Heart left ventricle (tissue), 13 donors: ENCODE results near the gene ZFR2.

ENCODE experiments used
- POLR2A ChIP-seq, 2 donors: fragments of 450-650 bp; IDR thresholded peaks; one replicate each; pipeline ENCODE4 v1.6.1; 2017; ENCODE audit warnings: antibody characterized with exemption in 2 of 2, mild to moderate bottlenecking in 2 of 2, moderate library complexity in 2 of 2
- TF ChIP-seq, protein P1 (sequence below), 12 donors: fragments of 200-600 bp; sonication (generic) in 4 of 12; IDR thresholded peaks; one replicate each; pipeline versions ENCODE4 v1.5.0 to v1.8.0; 2018 to 2022; ENCODE audit warnings: antibody characterized with exemption in 12 of 12, mild to moderate bottlenecking in 5 of 12
- donor health status: ischemic (EF 13 %, LVEDD 7.1; RV severe dilation, severe dysfunction).
- donor health status: DM: no; HTN: yes; CAD: no.
- donor health status: DM: no; HTN: no; CAD: no.
- donor health status: ischemic (EF 25% LVEDD 6.9; RV normal size, moderate dysfunction).
- donor health status: ischemic (EF 25% LVEDD 5.7; RV mildly dilated, moderate dysfunction).
- donor health status: ischemic (EF 35%, LVEDD 5.7; RV mildly dilated, moderate dysfunction).
- donor health status: nonischemic (EF 11% LVEDD 7.7; RV severe dilation, severe dysfunction).
- donor health status: DM: yes; HTN: yes; CAD: no.
- donor health status: PGD.
- donor health status: ischemic (EF 29% LVEDD 5.4; RV normal size, mild dysfunction).
- donor health status: nonischemic (EF 23%, LVEDD 6.1; RV moderate dilation, normal function).

DNA sequence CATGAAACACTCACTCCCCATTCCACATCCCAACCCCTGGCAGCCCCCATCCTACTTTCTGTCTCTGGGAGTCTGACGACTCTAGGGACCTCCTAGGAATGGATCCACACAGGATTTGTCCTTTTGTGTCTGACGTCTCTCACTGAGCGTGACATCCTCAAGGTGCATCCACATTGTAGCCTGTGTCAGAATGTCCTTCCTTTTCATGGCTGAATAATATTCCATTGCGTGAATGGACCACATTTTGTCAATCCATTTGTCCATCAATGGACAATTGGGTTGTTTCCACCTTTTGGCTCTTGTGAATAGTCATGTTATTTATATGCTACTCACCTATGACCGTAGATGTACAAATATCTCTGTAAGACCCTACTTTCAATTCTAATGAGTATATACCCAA, 47.2 kb upstream of the ZFR2 start:
- TF ChIP-seq POLR2A (IDR thresholded peaks at IDR 0.05): no peak
- TF ChIP-seq, protein P1, sequence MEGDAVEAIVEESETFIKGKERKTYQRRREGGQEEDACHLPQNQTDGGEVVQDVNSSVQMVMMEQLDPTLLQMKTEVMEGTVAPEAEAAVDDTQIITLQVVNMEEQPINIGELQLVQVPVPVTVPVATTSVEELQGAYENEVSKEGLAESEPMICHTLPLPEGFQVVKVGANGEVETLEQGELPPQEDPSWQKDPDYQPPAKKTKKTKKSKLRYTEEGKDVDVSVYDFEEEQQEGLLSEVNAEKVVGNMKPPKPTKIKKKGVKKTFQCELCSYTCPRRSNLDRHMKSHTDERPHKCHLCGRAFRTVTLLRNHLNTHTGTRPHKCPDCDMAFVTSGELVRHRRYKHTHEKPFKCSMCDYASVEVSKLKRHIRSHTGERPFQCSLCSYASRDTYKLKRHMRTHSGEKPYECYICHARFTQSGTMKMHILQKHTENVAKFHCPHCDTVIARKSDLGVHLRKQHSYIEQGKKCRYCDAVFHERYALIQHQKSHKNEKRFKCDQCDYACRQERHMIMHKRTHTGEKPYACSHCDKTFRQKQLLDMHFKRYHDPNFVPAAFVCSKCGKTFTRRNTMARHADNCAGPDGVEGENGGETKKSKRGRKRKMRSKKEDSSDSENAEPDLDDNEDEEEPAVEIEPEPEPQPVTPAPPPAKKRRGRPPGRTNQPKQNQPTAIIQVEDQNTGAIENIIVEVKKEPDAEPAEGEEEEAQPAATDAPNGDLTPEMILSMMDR (IDR thresholded peaks at IDR 0.05): no peak
